Ureter (tissue), 1 donor: ENCODE results near the gene DNAJC13. TPM values are rescaled to one million over a fixed set of nuclear protein-coding genes. Genes with fewer than 3 reads are reported as not detected.

Source experiments
- total RNA-seq: library from RNA; stranded (reverse); gene quantifications from one replicate; pipeline ENCODE4 v1.2.4, GENCODE V29; 2023
- donor health status: DM: yes; HTN: yes; CAD: no.

Gene DNAJC13
- total RNA-seq, 1 donor from 2014 or later, result 68.3 TPM

Other genes with a start within 250 kb of the DNAJC13 start
- gene ACP3, start 100.1 kb upstream of the DNAJC13 start, total RNA-seq, result 5.0 TPM
- gene ACKR4, start 179.8 kb downstream of the DNAJC13 start, total RNA-seq, result 10.4 TPM
- 23.5 TPM for gene ACAD11, start 242.3 kb downstream of the DNAJC13 start, total RNA-seq
- gene UBA5, start 242.8 kb downstream of the DNAJC13 start, total RNA-seq, result 49.1 TPM